Inferior parietal cortex (tissue), 1 donor: ENCODE measurements around the gene WDFY1.

Experiments used
- DNase-seq: peaks from one replicate; pipeline ENCODE4 v3.0.0-alpha.2; 2016; ENCODE audit errors: extremely low spot score

WDFY1 gene

GRCh38 chr2:223930103-223930976, 14.8 kb downstream of the WDFY1 start:
- DNase-seq, result peak; percentile 85

GRCh38 chr2:223929571-223930102, 15.5 kb downstream of the WDFY1 start:
- DNase-seq, result no peak

- no peak for DNase-seq
Observed at GRCh38 chr2:223928113-223929006, 16.8 kb downstream of the WDFY1 start.

- no peak for DNase-seq
Observed at GRCh38 chr2:223925106-223925505, 20.0 kb downstream of the WDFY1 start.

GRCh38 chr2:223923976-223924375, 21.2 kb downstream of the WDFY1 start:
- DNase-seq, result no peak

- no peak for DNase-seq
Observed at GRCh38 chr2:223922308-223922707, 22.8 kb downstream of the WDFY1 start.

GRCh38 chr2:223921204-223921603, 23.9 kb downstream of the WDFY1 start:
- no peak for DNase-seq

GRCh38 chr2:223920109-223920508, 25.0 kb downstream of the WDFY1 start:
- DNase-seq, result no peak

- no peak for DNase-seq
Observed at GRCh38 chr2:223918671-223919134, 26.4 kb downstream of the WDFY1 start.

- DNase-seq, result no peak
Observed at GRCh38 chr2:223916181-223916920, 28.8 kb downstream of the WDFY1 start.

- DNase-seq, result no peak
Observed at GRCh38 chr2:223915071-223915470, 30.1 kb downstream of the WDFY1 start.

- no peak for DNase-seq
Observed at GRCh38 chr2:223914324-223914723, 30.8 kb downstream of the WDFY1 start.

GRCh38 chr2:223909001-223909741, 36.0 kb downstream of the WDFY1 start:
- no peak for DNase-seq

GRCh38 chr2:223908304-223908998, 36.7 kb downstream of the WDFY1 start:
- DNase-seq, result no peak

GRCh38 chr2:223905996-223906395, 39.1 kb downstream of the WDFY1 start:
- DNase-seq, result no peak

GRCh38 chr2:223901854-223902253, 43.3 kb downstream of the WDFY1 start:
- no peak for DNase-seq

- DNase-seq, result no peak
Observed at GRCh38 chr2:223901311-223901710, 43.8 kb downstream of the WDFY1 start.

- DNase-seq, result no peak
Observed at GRCh38 chr2:223900531-223900930, 44.6 kb downstream of the WDFY1 start.

GRCh38 chr2:223900066-223900465, 45.1 kb downstream of the WDFY1 start:
- DNase-seq, result no peak

GRCh38 chr2:223897669-223898330, 47.3 kb downstream of the WDFY1 start:
- no peak for DNase-seq
